ENCODE data around the gene HIPK4.

Gene HIPK4

DNA sequence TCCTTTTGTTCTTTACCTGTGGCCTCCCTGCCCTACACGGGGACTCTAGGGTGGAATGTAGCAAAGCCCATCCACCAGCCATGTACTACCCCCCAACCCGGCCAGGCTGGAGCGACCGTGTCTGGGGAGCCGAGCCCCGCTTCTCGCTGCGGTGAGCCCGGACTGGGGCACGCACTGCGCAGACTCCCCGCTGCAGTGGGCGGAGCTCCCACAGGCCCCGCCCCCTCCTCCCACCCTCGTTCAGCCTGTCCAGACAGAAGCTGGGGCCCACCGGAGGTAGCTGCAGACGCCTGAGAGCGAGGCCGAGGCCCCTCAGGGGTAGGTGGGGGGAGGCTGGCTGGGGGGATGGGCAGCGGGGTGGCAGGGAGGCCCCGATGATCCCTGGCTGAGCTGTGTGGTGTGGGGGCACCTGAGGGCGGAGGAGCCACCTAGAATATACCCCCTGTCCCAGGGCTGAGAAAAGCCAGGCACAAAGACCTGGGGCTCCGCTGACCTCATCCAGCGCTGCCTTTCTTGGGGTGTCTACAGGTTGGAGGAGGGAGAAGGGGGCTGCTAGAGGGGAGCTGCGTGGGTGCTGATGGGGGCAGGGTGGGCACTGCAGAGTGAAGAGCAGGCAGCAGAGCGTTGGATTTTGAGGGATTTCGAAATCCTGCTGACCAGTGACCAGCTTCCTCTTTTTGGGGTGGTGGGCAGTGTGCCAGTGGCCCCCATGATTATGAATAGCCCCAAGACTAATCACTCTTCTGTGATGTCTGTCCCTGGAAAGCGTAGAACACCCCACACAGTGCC, 24.2 kb downstream of the HIPK4 start:
- DNase-seq = peak; percentile 41

- DNase-seq = no peak
Observed at GRCh38 chr19:40365010-40365409, 25.0 kb downstream of the HIPK4 start.

GRCh38 chr19:40363069-40363468, 26.9 kb downstream of the HIPK4 start:
- no peak for DNase-seq

- DNase-seq = no peak
Observed at GRCh38 chr19:40362160-40362559, 27.8 kb downstream of the HIPK4 start.

GRCh38 chr19:40360708-40361241, 29.2 kb downstream of the HIPK4 start:
- no peak for DNase-seq

DNA sequence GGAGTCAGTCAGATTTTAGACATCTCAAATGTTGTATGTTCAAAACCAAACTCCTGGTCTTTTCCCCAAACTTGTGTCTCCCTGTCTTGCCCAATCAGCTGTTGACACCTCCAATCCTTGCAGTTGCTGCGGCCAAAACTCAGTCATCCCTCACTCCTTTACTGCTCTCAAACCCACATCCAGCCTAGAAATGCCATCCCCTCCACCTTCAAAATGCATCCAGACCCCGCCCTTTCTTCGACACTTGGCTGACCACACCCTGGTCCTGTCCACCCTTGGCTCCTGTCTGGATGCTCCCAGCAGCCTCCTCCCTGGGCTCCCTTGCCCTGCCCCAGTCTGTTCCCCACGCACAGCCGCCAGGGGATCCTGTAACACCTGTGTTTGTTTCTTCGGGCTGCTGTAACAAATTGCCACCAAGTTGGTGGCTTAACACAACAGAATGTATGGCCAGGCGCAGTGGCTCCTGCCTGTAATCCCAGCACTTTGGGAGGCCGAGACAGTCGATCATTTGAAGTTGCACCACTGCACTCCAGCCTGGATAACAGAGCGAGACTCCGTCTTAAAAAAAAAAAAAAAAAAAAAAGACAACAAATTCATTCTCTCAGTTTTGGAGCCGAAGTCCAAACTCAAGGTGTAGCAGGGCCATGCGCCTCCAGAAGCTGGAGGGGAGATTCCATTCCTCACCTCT, 29.8 kb downstream of the HIPK4 start:
- no peak for DNase-seq

GRCh38 chr19:40358773-40359172, 31.2 kb downstream of the HIPK4 start:
- DNase-seq = peak; percentile 20

- DNase-seq = no peak
Observed at GRCh38 chr19:40357640-40358039, 32.3 kb downstream of the HIPK4 start.

- no peak for DNase-seq
Observed at GRCh38 chr19:40356681-40357595, 33.0 kb downstream of the HIPK4 start.

GRCh38 chr19:40355975-40356680, 33.9 kb downstream of the HIPK4 start:
- no peak for DNase-seq

GRCh38 chr19:40348961-40349507, 40.9 kb downstream of the HIPK4 start:
- peak; percentile 18 for DNase-seq

GRCh38 chr19:40348125-40348913, 41.7 kb downstream of the HIPK4 start, which contains the start of the genes C19orf47 and PLD3:
Gene C19orf47, minus strand, starts transcription at chr19:40348397. Its CDS starts 6,540 bp downstream, at chr19:40341857.
Gene PLD3, plus strand, starts transcription at chr19:40348695. Its CDS starts 17,789 bp downstream, at chr19:40366484.
- DNase-seq = peak; percentile 99

DNA sequence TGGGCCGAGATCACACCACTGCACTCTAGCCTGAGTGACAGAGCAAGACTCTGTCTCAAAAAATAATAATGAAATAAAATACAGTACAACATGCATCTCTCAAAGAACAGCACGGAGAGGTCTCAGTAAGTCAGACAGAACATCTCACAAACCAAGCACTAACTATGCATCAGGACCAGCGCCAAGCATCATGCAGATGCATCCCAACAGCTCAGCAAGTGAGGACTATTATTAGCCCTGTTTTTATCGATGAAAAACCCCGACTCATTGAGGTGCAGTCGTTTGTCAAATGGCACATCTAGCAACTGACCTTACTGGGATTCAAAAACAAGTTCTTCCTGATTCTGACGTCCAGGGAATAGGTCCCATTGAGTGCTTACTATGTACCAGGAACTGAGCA, 45.6 kb downstream of the HIPK4 start:
- DNase-seq = no peak

GRCh38 chr19:40342644-40343311, 47.2 kb downstream of the HIPK4 start:
- DNase-seq = no peak

DNA sequence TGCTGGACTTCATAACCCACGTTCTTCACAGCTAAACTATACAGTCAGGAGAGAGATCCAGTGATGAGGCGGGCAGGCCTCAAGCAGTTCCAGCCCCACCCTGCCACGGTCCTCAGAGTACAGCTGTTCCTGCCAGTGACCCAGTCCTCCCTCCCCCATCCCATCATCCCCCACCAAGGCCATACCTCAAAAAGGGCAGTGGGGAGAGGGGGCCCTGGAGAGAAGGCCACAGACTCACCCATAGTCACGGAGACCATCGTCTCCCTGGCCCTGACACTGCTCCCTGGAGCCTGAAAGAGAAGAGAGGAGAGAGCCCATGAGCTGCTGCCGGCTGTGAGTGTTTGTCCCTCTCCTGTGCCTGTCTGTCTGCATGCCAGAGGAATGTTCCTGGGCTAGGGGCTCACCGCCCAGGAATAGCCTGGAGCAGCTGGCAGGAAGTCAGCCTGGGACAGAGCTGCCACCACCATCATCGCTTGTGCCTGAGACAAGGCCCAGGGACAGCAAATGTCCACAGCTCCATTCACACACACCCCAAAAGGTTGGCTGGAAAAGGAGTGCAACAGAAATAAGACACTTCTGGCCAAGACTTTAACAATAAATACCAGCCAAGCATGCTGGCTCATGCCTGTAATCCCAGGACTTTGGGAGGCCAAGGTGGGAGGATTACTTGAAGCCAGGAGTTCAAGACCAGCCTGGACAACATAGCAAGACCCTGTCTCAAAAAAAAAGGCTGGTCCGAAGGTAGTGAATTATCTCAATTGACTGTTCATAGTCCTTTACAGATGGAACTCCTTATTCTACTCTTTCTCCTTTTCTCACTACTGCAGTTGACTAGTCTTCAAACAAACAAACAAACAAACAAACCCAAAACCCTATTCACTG, 48.1 kb downstream of the HIPK4 start:
- DNase-seq = no peak

- no peak for DNase-seq
Observed at GRCh38 chr19:40339018-40339728, 50.8 kb downstream of the HIPK4 start.

- no peak for DNase-seq
Observed at GRCh38 chr19:40337594-40337993, 52.4 kb downstream of the HIPK4 start.

DNA sequence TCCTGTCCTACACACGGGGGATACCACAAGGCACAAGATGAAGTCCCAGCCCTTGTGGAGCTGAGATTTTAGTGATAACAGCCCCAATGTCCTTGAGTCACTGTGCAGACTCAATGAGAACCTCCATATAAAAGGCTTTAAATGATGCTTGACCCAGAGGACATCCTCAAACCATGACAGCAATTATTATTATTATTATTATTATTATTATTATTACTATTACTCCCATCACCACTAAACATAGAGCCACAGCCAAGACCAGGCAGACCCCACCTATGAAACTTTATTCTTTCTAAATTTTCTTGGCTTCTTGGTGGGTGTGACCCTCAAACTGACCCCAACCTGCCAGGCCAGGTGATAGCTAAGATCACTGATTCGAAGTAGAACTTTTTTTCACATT, 52.9 kb downstream of the HIPK4 start:
- no peak for DNase-seq

DNA sequence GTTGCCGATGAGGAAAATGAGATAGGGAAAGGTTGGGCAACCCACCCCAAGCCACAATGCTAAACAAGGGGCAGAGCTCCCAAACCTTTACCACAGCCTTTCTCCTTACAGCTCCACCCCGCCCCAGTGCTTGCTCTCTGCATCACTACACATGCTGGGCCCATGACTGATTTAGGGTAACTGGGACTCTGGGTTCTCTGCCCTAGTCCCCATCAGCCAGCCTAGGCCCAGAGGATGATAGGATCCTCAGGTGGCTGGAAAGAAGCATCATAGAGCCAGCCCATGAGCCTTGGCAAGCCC, 53.4 kb downstream of the HIPK4 start:
- DNase-seq = no peak
